ENCODE data around the gene ERAP2.
A peak's percentile ranks its signal among the peaks of the same experiment; 100 is the strongest.
"Not testable (repeated sequence)": the region's sequence is repeated elsewhere in the genome, so short reads cannot be mapped to it uniquely, and the experiment has no call there.

ERAP2 gene, protein sequence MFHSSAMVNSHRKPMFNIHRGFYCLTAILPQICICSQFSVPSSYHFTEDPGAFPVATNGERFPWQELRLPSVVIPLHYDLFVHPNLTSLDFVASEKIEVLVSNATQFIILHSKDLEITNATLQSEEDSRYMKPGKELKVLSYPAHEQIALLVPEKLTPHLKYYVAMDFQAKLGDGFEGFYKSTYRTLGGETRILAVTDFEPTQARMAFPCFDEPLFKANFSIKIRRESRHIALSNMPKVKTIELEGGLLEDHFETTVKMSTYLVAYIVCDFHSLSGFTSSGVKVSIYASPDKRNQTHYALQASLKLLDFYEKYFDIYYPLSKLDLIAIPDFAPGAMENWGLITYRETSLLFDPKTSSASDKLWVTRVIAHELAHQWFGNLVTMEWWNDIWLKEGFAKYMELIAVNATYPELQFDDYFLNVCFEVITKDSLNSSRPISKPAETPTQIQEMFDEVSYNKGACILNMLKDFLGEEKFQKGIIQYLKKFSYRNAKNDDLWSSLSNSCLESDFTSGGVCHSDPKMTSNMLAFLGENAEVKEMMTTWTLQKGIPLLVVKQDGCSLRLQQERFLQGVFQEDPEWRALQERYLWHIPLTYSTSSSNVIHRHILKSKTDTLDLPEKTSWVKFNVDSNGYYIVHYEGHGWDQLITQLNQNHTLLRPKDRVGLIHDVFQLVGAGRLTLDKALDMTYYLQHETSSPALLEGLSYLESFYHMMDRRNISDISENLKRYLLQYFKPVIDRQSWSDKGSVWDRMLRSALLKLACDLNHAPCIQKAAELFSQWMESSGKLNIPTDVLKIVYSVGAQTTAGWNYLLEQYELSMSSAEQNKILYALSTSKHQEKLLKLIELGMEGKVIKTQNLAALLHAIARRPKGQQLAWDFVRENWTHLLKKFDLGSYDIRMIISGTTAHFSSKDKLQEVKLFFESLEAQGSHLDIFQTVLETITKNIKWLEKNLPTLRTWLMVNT

DNA sequence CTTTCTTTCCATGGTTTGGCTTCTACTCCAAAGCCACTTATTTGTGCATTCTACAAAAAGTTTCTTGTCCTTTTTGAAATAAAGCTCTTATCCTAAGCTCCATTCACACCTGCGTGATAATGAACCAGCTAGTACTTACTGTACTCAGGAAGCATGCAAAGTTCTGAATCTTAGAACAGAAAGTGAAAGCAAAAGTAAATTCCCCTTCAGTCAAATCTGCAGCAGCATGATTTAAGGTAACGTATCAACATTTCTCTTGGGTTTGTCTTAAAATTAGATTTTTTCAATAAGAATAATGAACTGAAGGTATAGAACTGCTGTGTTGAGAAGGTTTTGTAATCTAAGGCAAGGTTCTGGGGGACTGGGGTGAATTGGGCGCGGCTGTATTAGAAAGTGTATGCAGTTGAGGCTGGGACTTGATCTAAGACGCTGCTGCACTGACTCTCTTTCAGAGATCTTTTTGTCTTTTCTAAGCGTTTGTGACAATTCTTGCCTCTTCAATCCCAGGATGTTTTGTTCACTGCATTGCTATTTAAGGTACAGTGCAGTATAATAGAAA, at the start of gene ERAP2:
Gene ERAP2, plus strand, starts transcription at position 209 of the 559 bp plus-strand sequence. CDS start 3,186 bp downstream, outside the sequence.
- peak; percentile 62 to 69 for DNase-seq

DNA sequence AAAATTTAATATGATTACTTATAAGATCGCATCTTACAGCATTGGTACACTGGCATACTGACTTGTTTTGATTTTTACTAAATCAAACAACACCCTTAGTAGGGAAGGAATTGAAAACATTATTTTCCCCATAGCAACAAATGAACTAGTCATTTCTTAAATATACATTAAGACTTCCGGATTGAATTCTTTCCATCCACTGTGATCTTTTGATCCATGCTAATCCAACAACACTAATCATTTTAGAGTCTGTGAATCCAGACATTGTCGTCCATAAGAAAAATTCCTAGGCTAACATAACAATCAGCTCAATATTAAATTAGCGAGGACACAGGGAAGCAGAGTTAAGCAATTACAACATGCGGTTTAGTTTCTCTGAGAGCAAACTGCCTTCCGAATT, 47.0 kb upstream of the ERAP2 start:
- no peak for DNase-seq
- TF ChIP-seq POLR2A (IDR thresholded peaks at IDR 0.05; ENCODE audit: low read length) (no peak), GATA1 (IDR thresholded peaks at IDR 0.05; ENCODE audit: low read depth, low read length) (no peak)

More for the DNA sequence above, at the start of gene ERAP2:
- no peak for TF ChIP-seq POLR2A (IDR thresholded peaks at IDR 0.05; ENCODE audit: low read length)
- TF ChIP-seq GATA1 (IDR thresholded peaks at IDR 0.05; ENCODE audit: low read depth, low read length): no peak

DNA sequence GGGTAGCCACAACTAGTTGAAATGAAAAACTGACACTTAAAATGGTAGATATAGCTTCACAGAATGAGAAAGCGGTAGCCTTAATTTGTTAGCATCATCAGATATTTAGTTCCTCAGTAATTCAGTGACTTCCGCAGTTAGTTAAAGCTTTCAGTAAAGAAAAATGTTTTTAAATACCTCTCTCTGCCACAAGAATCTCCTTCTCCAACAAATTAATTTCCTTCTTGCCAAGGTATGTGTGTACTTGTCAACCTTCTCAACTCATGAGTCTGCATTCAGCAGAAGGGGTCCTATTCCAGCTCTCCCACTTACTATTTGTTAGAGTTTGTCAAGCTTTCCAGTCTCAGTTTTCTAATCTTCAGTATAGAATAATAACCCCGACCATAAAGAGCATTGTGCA, 42.3 kb upstream of the ERAP2 start:
- no peak for DNase-seq
- TF ChIP-seq POLR2A (IDR thresholded peaks at IDR 0.05; ENCODE audit: low read length) (no peak), GATA1 (IDR thresholded peaks at IDR 0.05; ENCODE audit: low read depth, low read length) (no peak)

DNA sequence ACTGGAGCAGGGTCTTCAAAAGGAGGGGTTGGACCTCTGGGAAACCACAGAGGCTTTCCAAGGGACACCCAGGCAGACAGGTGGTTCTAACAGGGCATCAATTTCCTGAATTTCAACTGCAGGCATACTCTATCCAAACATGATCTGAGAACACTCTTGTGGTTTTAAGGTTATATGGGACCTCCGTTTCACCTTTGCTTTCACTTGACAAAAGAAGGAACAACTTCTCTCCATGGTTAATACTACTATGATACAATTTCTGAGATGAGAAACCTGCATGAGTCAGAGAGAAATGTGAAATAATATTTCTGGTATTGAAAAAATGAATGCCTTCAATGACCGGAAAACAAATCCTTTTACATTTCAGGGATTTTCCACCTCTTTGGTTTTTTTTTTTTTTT, 40.5 kb upstream of the ERAP2 start:
- no peak for TF ChIP-seq GATA1 (IDR thresholded peaks at IDR 0.05; ENCODE audit: low read depth, low read length)
- TF ChIP-seq POLR2A (IDR thresholded peaks at IDR 0.05; ENCODE audit: low read length): no peak
- no peak for DNase-seq

DNA sequence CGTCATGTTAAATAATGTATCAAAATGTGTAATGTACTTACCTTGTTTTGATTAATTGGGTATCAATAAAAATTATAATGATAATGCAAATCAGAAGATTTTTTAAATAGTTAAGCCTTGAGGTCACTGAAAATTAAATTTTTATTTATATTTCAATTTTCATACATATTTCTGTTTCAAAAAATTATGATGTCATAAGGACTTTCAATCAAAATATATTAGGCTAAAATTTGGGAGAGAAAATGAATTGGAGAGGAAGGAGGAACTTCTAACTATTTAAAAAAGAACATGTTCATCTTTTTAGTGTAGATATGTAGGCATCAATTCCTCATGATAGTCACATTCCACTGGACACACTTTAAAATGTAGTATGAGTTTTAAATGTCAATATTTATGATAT, 39.5 kb upstream of the ERAP2 start:
- no peak for DNase-seq
- TF ChIP-seq GATA1 (IDR thresholded peaks at IDR 0.05; ENCODE audit: low read depth, low read length) (no peak), POLR2A (IDR thresholded peaks at IDR 0.05; ENCODE audit: low read length) (no peak)

DNA sequence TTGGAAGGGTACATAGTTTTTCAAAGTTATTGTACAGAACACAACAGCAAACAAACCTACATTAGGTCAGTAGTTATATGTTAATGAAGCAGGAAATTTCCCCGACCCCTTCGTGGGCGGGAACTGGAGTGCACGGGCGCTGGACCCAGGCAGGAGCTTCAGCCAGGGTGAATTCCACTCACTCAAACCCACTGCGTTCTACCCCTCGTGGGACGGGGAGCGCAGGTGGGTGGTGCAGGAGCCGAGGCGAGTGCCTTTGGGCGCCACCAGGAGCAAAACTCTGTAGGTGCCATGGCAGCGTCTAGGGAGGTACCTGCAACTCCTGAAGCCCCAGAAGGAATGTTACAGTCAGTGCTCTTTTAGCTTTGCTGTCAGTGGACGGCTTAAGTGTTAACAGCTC, 39.0 kb upstream of the ERAP2 start:
- no peak for DNase-seq
- TF ChIP-seq GATA1 (IDR thresholded peaks at IDR 0.05; ENCODE audit: low read depth, low read length) (no peak), POLR2A (IDR thresholded peaks at IDR 0.05; ENCODE audit: low read length) (no peak)

DNA sequence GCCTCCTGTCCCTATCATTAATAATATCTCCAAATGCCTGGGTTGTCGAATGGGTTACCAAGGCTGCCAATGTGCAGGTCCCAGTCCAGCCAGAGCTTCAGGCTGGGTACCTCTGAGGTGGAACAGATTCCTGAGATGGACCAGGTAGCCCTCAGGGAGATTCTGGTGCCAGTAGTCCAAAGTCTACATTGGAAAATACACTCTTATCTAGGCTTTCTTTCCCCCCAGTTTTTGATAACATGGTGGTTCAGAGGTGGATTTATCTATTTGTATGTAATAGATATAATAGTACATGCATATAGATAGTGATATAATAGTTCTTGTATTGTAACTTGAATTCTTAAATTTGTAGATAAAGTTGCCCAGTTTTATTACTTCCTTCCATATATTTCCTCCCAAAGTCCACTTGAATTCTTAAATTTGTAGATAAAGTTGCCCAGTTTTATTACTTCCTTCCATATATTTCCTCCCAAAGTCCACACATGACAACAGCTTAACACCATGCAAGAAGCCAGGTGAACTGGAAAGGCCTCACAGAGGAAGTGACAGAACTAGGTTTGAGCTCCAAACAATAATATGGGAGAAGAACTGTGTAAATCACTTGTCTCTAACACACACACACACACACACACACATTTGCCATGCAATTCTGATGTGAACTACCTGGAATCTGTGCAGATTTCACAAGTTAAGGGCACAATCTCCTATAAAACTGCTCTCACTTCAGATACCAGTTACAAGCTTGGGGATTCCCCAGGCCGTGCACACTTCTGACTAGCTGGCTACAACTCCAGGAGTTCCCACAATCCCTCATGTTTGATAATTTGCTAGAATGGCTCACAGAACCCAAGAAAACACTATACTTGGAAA, 37.9 kb upstream of the ERAP2 start:
- TF ChIP-seq GATA1 (IDR thresholded peaks at IDR 0.05; ENCODE audit: low read depth, low read length): no peak
- TF ChIP-seq POLR2A (IDR thresholded peaks at IDR 0.05; ENCODE audit: low read length): no peak
- DNase-seq: no peak

DNA sequence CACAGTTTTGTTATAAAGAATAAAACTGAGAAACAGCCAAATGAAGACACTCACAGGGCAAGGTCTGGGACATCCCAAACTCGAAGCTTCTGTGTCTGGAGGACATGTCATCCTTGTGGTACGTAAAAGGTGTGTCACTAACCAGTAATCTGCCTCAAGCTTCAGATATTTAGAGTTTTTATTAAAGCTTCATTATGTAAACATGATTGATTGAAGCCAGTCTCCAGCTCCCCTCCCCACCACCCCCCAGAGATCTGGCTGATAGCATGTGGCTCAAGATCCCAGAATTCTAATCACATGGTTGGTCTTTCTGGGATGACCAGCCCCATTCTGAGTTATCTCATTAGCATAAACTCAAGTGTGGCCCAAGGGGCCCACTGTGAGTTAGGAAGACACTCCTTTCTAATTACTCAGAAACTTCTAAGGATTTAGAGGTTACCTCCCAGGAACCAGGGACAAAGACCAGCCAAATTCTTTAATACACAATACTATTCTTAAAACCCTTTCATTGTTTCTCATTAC, 37.2 kb upstream of the ERAP2 start:
- TF ChIP-seq POLR2A (IDR thresholded peaks at IDR 0.05; ENCODE audit: low read length) (no peak), GATA1 (IDR thresholded peaks at IDR 0.05; ENCODE audit: low read depth, low read length) (no peak)

DNA sequence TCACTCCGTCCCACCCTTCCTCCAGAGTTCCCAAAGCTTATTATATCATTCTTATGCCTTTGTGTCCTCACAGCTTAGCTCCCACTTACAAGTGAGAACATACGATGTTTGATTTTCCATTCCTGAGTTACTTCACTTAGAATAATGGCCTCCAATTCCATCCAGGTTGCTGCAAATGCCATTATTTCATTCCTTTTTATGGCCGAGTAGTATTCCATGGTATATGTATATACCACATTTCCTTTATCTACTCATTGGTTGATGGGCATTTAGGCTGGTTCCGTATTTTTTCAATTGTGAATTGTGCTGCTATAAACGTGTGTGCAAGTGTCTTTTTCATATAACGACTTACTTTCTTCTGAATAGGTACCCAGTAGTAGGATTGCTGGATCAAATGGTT, 34.4 kb upstream of the ERAP2 start:
- DNase-seq: not testable (repeated sequence)

More for the DNA sequence above, 37.2 kb upstream of the ERAP2 start:
- DNase-seq: no peak

DNA sequence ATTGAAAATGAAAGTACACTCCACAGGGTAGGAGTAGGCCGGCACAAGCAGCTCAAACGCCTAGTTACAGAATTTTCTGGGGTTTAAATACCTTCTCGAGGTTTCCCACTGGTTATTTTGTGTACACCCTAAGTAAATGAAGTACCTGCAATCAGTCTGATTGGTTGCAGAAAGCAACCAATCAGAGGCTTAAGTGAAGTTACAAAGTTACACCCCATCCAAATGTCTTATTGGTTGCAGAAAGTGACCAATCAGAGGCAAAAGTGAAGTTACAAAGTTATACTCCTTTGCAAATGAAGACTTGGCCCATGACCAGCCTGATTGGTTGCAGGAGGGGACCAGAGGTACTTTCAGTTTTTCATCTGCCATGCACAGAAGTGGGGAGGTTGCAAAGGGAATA, 33.2 kb upstream of the ERAP2 start:
- DNase-seq: no peak
- TF ChIP-seq GATA1 (IDR thresholded peaks at IDR 0.05; ENCODE audit: low read depth, low read length): no peak
- no peak for TF ChIP-seq POLR2A (IDR thresholded peaks at IDR 0.05; ENCODE audit: low read length)

DNA sequence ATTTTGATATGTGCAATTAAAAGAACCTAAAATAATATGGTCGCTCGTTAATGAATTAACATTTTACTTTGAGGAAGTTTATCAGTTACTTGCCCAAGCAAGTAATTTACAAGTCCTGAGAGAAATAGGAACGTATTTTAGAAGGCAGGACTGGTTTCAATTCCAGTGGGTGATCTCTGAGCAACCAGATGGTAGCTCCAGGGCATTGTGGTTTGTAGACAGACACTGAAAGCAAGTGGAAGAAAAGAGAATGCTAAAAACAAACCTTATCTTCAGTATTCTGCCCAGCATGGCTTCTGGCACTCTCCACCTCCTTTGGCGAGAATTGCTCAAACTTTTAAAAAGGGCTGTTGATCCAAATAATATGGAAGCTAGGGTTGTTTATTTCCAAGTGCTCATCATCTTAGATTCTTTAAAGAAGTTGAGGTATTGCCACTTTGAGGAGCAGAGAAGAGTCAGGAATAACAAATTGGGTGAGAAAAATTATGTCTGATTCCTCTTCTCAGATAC, 31.8 kb upstream of the ERAP2 start:
- TF ChIP-seq GATA1 (IDR thresholded peaks at IDR 0.05; ENCODE audit: low read depth, low read length): no peak
- no peak for DNase-seq

DNA sequence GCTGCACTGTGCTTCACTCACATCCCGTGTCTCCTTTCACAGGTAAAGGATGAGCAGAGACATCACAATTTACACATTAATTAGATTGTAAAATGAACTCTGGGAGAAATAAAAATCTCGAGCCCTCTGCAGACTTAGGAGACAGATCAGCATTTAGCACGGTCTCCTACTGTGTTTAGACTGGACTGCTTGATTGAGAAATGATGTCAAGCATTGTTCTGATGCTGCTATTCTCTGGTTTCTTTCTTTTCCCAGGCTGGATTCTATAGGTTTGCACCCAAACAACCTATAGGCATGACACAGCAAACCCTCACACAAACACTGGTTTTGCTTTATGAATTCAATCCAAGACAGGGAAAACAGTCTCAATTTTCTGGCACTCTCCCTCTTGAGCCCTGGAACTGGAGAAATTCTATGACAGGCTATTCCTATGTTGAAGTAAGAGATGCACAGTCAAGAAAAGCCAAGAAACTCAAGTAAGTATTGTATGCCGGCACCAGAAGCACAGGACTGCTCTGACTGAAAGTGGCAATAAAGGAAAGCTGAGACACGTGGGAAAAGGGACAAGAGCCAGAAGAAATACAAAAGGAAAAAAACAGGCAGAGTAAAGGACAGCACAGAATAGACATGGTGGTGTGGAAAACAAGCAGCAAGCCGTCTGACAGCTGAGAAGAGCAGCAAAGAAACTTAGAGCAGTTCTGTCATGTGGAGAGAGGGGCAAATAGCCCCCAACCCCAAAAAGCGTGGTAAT, 24.8 kb upstream of the ERAP2 start:
- TF ChIP-seq POLR2A (IDR thresholded peaks at IDR 0.05; ENCODE audit: low read length): no peak
- TF ChIP-seq GATA1 (IDR thresholded peaks at IDR 0.05; ENCODE audit: low read depth, low read length): no peak
- no peak for DNase-seq
